Kidney (tissue), 14 donors: ENCODE data around the gene FBXW4. TPM values are rescaled to one million over a fixed set of nuclear protein-coding genes. Genes with fewer than 3 reads are reported as not detected.
A peak's percentile ranks its signal among the peaks of the same experiment; 100 is the strongest.

Source experiments
- DNase-seq, 5 donors: peaks; one replicate each; pipeline ENCODE4 v3.0.0-alpha.2; 2013 to 2020
- FAIRE-seq: peaks from 2 replicates; lab custom pipeline; 2012; peaks lifted over from hg19 to GRCh38; lab: Jason Lieb, UNC
- H3K27ac ChIP-seq, 2 donors: one replicate each; pipeline ENCODE4 v1.7.0; 2013; ENCODE audit warnings: low read depth in 2 of 2, low read length in 2 of 2, inconsistent platforms in 1 of 2
- H3K27me3 ChIP-seq: one replicate; pipeline ENCODE4 v1.7.1; 2013; ENCODE audit warnings: low read length, inconsistent platforms; ENCODE audit not compliant: control insufficient read depth, insufficient read depth
- H3K36me3 ChIP-seq, 3 donors: one replicate each; pipeline versions ENCODE4 v1.7.0 to v1.7.1; 2013; ENCODE audit warnings: low read length in 3 of 3, control low read depth in 1 of 3, inconsistent platforms in 1 of 3; ENCODE audit not compliant: insufficient read depth in 3 of 3, control insufficient read depth in 2 of 3
- H3K4me1 ChIP-seq, 3 donors: one replicate each; pipeline versions ENCODE4 v1.7.0 to v1.7.1; 2013; ENCODE audit warnings: low read length in 3 of 3, inconsistent platforms in 1 of 3, low read depth in 1 of 3; ENCODE audit not compliant: control insufficient read depth in 2 of 3, insufficient read depth in 2 of 3
- H3K4me3 ChIP-seq, 3 donors: one replicate each; pipeline versions ENCODE4 v1.7.0 to v1.8.1; 2013; ENCODE audit warnings: low read length in 3 of 3, control low read depth in 1 of 3, inconsistent platforms in 1 of 3
- H3K9ac ChIP-seq, 3 donors: one replicate each; pipeline versions ENCODE4 v1.7.0 to v1.7.1; 2013; ENCODE audit warnings: low read length in 3 of 3, control low read depth in 1 of 3, inconsistent platforms in 1 of 3
- H3K9me3 ChIP-seq, 3 donors: one replicate each; pipeline versions ENCODE4 v1.7.0 to v1.7.1; 2013; ENCODE audit warnings: low read length in 3 of 3, control low read depth in 1 of 3, inconsistent platforms in 1 of 3; ENCODE audit not compliant: control insufficient read depth in 2 of 3, insufficient read depth in 1 of 3
- CTCF ChIP-seq: IDR thresholded peaks from 3 replicates; pipeline ENCODE4 v1.5.1; 2012; ENCODE audit warnings: mild to moderate bottlenecking, moderate library complexity, borderline replicate concordance; ENCODE audit not compliant: insufficient read depth; ENCODE audit errors: extremely low read depth
- intact Hi-C: fragments of 100-400 bp; cut with DNase I; formaldehyde crosslinking; loops from one replicate; pipeline ENCODE4 v1.11.1; 2022
- polyA plus RNA-seq: library from polyadenylated mRNA; stranded (reverse); fragments of 350-450 nt; fragmentation: Illumina TruSeq; extraction: RNeasy Lipid Tissue Mini Kit (QIAGEN cat#74804); gene quantifications from one replicate; pipeline ENCODE4 v1.2.3, GENCODE V29; 2014; ENCODE audit warnings: low read depth, low replicate concordance; ENCODE audit not compliant: insufficient read depth
- total RNA-seq: library from RNA; stranded (reverse); fragmentation: NEBNext Ultra II Directional; extraction: Animal tissue kit (Norgen Biotek cat#: 25700); gene quantifications from one replicate; pipeline ENCODE4 v1.2.1, GENCODE V29; 2021
- donor health status: control.
- donor health status: control.
- donor health status: control.
- donor health status: control.
- donor health status: control.
- donor health status: DM: yes; HTN: yes; CAD: no.
- donor health status: Normal renal cell carcinoma (clear cell type).

Gene FBXW4
- total and polyA plus RNA-seq, 2 donors from 2014 or later = 47.6 to 80.1 TPM

DNA sequence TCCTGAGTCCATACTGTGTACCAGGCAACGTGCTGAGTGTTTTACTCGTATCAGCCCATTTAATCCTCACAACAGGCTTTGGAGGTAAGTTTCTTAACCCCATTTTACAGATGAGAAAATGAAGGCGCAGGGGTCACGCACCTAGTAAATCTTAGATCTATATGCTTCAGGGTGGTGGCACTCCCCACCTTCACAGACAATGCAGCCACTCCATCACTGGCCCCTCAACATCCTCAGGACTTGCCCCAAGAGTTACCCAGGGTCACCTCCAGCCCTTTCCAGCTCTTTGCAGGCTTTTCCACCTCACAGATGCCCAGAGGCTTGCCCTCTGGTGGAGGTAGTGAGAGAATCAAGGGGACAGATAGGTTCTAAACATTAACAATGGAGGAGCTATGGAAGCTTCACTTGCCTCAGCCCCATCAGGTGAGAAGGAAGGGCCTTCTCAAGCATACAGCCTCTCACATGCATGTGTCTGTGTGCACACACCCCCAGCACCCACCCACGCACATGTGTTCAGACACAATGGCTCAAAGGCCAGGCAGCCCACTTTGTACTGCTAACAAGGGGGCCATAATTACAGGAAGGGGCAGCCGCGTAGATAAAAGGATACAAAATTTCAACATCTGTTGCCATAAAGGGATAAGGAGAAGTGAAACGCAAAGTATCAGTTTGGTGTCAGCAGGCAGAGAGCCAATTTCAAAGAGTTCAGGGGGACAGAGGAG is 77.7 kb downstream of the FBXW4 start:
- Histone ChIP-seq H3K27ac (no peak overlapping the region), H3K27me3 (no peaks in the 10 kb centered on the region), H3K9ac (no peak overlapping the region), H3K36me3 (peaks cover 0 to 10% (median 4%) of the 10 kb centered on the region in 3 donors), H3K4me1 (no peaks in the 10 kb centered on the region), H3K9me3 (no peaks in the 10 kb centered on the region), H3K4me3 (no peak overlapping the region)
- intact Hi-C loops = no loop called here
- TF ChIP-seq CTCF = no peak
- DNase-seq = peak in 1 of 5 donors; percentile 27
- no peak for FAIRE-seq

DNA sequence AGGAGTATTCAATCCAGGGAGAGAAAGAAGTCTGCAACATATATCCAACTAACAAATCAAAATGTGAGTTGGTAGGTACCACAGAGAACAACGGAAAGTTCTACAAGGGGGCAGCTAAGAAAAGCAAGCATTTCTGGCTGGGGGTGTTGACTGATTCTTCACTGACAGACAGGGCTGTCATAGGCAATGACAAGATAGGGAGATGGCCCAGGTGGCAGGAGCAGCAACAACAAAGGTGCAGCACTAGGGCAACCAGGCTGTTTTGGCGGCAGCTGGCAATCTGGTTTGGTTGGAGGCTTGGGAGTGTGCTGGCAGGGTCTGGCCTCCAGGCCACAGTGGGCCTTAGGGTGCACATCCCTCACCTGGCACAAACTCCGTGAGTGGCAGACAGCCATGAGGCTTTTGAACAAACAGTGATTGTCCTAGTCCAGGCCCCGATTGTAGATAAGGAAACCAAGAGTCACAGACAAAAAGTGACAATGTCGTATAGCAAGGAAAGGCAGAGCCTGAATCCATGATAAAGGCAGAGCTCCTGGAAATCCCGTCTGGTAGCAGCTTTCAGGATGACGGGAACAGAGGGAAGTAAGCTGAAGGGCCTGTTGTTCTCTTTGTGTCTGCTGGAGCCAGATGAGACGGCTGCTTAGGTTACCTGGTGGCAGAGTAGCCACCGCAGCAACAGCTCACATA is 78.4 kb downstream of the FBXW4 start:
- no peaks in the 10 kb centered on the region for H3K9me3 ChIP-seq
- no peak for TF ChIP-seq CTCF
- H3K27me3 ChIP-seq = no peaks in the 10 kb centered on the region
- no peak for FAIRE-seq
- no peak overlapping the region for H3K4me3 ChIP-seq
- peaks cover 0 to 11% (median 10%) of the 10 kb centered on the region in 3 donors for H3K36me3 ChIP-seq
- intact Hi-C loops = no loop called here
- H3K4me1 ChIP-seq = no peaks in the 10 kb centered on the region
- peak in 1 of 5 donors; percentile 40 for DNase-seq
- no peak overlapping the region for H3K27ac ChIP-seq
- H3K9ac ChIP-seq = no peak overlapping the region

DNA sequence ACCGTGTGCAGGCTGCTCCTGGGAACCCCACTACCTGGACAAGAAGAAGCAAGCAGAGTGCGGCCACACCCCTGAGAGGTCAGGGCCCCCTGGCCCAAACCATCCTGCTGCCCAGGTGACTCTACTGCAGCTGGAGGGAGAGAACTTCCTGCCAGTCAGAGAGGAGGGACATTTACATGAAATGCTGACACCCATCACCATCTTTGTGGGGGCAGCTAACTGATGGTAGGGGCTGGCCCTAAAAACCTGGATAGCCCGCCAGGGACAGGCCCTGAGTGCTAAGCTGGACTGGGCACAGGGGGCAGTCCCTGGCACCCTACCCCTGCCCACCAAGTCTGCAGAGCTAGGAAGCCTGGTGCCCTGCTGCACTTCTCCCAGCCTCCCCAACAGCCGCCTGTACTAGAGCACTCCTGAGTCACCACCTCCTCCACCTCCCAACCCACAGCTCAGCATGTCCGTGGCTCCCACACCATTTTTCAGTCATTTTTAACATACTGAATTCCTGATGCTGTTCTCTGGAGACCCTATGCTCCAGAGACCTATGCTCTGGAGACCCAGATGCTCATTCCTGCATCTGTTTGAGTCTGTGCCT is 79.3 kb downstream of the FBXW4 start:
- Histone ChIP-seq H3K4me1 (no peaks in the 10 kb centered on the region), H3K27me3 (no peaks in the 10 kb centered on the region)
- intact Hi-C loops = no loop called here

More for the DNA sequence above, 79.3 kb downstream of the FBXW4 start:
- no peak for TF ChIP-seq CTCF
- Histone ChIP-seq H3K36me3 (peaks cover 0 to 20% (median 12%) of the 10 kb centered on the region in 3 donors), H3K9me3 (no peaks in the 10 kb centered on the region), H3K9ac (no peak overlapping the region), H3K27ac (no peak overlapping the region), H3K4me3 (no peak overlapping the region)
- DNase-seq (peak in 1 of 5 donors; percentile 27), FAIRE-seq (no peak)
